MG63 (cell line): Measurements from ENCODE around the gene ABHD5. TPM values are rescaled to one million over a fixed set of nuclear protein-coding genes. Genes with fewer than 3 reads are reported as not detected.
A peak's percentile ranks its signal among the peaks of the same experiment; 100 is the strongest.

Experiments
- DNase-seq: peaks from one replicate; pipeline ENCODE4 v3.0.0-alpha.2; 2020
- H3K27me3 ChIP-seq: fragments of 250-450 bp; sonication (Bioruptor Pico); 2 replicates; pipeline ENCODE4 v1.5.1; 2020; ENCODE audit warnings: mild to moderate bottlenecking, moderate library complexity
- H3K36me3 ChIP-seq: fragments of 250-450 bp; sonication (Bioruptor Pico); 2 replicates; pipeline ENCODE4 v1.5.1; 2020; ENCODE audit warnings: mild to moderate bottlenecking, moderate library complexity
- H3K4me3 ChIP-seq: fragments of 250-450 bp; sonication (Bioruptor Pico); 2 replicates; pipeline ENCODE4 v1.5.1; 2020; ENCODE audit warnings: mild to moderate bottlenecking, moderate library complexity
- H3K9me3 ChIP-seq: fragments of 250-450 bp; sonication (Bioruptor Pico); 2 replicates; pipeline ENCODE4 v1.5.1; 2020; ENCODE audit warnings: mild to moderate bottlenecking, moderate library complexity
- total RNA-seq: library from RNA; depleted of rRNA; stranded (reverse); fragments of >200 nt; shearing (Covaris generic); gene quantifications from 2 replicates; pipeline ENCODE4 v1.2.3, GENCODE V29; 2014; ENCODE audit warnings: low replicate concordance

Gene ABHD5
- total RNA-seq, 1 experiment from 2014 or later, result 20.9 TPM

DNA sequence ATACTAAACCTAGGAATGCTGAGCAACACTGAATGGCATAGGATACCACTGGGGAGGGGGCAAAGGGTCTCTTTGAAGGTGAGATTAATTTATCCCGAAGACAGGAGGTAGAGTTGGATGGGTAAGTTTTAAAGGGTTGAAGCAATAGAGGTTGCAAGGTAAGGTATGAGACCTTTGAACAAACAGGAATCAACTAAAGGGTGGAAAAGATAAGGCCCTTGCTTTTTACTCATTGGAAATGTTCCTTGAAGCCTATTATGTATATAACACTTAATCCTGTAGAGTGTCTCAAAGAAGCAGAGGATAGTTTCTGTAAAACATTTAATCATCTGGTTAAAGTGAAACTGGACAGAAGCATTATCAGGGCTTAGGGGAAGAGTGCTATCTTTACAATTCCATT lies 5.7 kb downstream of the ABHD5 start:
- no peaks in the 10 kb centered on the region; the same call in 1 of the 2 replicates for H3K36me3 ChIP-seq
- no peak for DNase-seq
- no peak overlapping the region for H3K4me3 ChIP-seq
- no peaks in the 10 kb centered on the region for H3K9me3 ChIP-seq
- no peaks in the 10 kb centered on the region for H3K27me3 ChIP-seq

DNA sequence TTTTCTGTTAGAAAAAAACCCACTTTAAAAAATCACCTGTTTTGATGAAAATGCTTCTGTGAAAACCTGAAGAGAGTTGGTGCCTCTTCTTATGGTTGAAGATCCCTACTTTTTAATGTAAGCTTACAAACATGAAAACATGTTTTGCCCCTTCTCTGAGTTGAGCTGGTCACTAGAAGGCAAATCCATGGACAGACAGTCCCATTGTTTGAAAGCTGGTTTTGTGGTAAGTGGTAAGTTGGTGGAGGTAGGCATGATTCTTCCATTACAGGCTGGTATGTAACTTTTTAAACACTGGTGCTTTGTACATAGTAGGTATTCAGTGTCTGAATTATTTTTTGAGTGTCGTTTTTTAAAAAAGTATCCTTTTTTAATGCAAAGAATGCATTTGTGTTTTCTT lies 6.1 kb downstream of the ABHD5 start:
- no peaks in the 10 kb centered on the region; the same call in 1 of the 2 replicates for H3K36me3 ChIP-seq
- no peak overlapping the region for H3K4me3 ChIP-seq
- DNase-seq, result no peak
- H3K9me3 ChIP-seq, result no peaks in the 10 kb centered on the region
- H3K27me3 ChIP-seq, result no peaks in the 10 kb centered on the region

DNA sequence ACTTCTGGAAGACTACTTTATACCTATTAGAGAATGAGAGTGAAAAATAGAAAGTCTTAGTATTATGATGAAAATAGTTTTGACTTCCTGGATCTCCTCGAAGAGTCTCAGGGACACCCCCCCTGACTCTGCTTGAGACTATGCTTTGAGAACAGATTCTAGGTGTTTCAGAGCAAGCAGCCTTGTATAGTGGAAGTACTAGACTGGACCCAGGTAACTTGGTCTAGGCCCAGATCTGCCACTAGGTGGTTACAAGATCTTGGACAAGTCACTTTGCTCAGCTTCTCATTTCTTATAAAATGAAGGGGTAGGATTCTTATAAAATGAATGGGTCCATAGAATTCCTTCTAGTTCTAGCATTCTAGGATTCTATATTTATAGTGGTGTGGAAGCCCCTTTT lies 9.1 kb downstream of the ABHD5 start:
- H3K4me3 ChIP-seq, result no peak overlapping the region
- H3K9me3 ChIP-seq, result no peaks in the 10 kb centered on the region
- DNase-seq, result no peak
- H3K27me3 ChIP-seq, result no peaks in the 10 kb centered on the region
- H3K36me3 ChIP-seq, result no peaks in the 10 kb centered on the region; the same call in 1 of the 2 replicates

DNA sequence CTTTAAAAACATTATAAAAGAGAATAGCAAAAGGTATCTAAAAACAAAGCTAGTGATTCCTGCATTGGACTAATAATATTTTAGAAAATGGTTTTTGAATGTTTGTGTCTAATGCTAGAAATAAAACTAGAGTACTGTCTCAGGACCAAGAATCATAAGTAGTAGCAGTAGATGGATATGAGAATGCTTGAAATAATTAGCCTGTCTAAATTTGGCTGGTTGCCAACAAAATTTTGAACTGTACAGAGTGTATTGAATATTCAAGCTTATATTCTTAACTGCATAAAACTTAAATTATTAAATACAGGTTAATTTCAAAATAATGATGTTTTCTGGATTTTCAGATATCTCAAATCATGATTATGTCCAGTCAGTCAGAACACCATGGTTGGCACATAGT lies 14.0 kb downstream of the ABHD5 start:
- no peaks in the 10 kb centered on the region for H3K27me3 ChIP-seq
- DNase-seq, result no peak

DNA sequence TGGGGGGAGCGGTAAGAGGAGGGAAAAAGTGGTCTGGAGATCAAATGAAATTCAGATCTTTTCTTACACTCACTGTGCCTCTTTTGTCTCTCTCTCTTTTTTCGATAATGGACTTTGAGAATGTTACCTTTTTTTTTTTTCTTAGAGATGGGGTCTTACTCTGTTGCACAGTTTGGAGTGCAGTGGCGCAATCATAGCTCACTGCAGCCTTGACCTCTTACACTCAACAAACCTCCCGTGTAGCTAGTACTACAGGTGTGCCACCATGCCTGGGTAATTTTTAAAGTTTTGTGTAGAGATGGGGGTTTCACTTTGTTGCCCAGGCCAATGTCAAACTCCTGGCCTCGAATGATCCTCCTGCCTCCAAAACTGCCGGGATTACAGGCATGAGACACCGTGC lies 15.6 kb downstream of the ABHD5 start:
- Histone ChIP-seq H3K36me3 (peaks cover 2% of the 10 kb centered on the region; the same call in 1 of the 2 replicates), H3K9me3 (no peaks in the 10 kb centered on the region), H3K4me3 (no peak overlapping the region), H3K27me3 (no peaks in the 10 kb centered on the region)
- DNase-seq, result no peak

More for the DNA sequence above, 14.0 kb downstream of the ABHD5 start:
- Histone ChIP-seq H3K4me3 (no peak overlapping the region), H3K9me3 (no peaks in the 10 kb centered on the region), H3K36me3 (peaks cover 2% of the 10 kb centered on the region; the same call in 1 of the 2 replicates)

DNA sequence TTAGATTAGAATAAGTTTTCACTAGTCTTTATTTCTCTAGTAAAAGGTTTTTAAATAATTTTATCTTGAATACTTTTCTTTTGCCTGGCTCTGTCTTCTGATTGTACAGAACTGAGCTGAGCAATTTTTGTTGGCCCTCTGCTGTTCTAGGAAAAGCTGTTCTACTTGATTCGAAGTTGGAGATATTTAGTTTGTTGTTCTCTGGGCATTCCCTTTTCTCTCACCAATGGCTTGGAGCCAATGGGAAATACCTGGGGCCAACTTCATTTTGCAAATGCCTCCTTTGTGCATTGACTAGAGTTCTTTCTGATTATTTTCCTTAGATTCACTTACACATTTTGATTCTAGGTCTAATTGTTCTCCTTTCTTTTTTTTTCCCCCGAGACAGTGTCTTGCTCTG lies 16.5 kb downstream of the ABHD5 start:
- H3K4me3 ChIP-seq, result no peak overlapping the region
- no peak for DNase-seq

DNA sequence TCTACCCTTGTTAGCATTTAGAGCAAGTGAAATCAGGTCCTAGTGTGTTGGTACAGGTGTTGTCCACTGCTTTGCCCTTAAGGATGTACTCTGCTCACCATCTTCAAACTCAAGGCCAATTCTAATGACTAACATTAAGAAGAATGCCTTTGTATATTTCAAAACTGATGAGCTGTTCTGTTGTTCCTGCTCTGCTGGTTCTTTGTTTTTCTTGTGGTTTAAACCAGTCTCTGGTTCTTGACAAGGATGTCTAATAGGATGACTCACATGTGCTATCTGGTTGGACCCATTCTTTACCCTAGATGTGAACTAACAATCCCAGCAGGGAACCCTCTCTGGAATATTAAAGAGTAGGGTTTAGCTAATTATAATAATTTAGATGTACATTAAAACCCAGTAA lies 17.3 kb downstream of the ABHD5 start:
- Histone ChIP-seq H3K27me3 (no peaks in the 10 kb centered on the region), H3K36me3 (peaks cover 2% of the 10 kb centered on the region; the same call in 1 of the 2 replicates), H3K9me3 (no peaks in the 10 kb centered on the region), H3K4me3 (no peak overlapping the region)
- no peak for DNase-seq

More for the DNA sequence above, 16.5 kb downstream of the ABHD5 start:
- no peaks in the 10 kb centered on the region for H3K9me3 ChIP-seq
- H3K36me3 ChIP-seq, result peaks cover 2% of the 10 kb centered on the region; the same call in 1 of the 2 replicates
- H3K27me3 ChIP-seq, result no peaks in the 10 kb centered on the region

DNA sequence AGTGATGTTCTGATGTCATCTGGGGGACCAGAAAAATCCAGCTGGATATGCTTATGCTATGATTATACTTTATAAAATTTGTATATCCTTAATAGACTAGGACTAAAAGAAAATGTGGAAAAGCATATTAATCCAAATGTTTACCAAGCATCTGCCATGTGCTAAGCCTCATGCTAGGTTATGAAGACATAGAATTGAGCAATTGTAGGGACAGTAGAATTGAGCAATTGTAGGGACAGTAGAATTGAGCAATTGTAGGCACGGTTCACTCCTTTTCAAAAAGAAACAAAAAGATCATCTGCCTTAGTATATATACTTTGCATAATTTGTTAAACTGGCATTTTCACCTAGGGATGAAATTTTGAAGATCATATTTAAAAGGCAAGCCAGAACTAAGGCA lies 18.3 kb downstream of the ABHD5 start:
- no peak for DNase-seq
- peaks cover 2% of the 10 kb centered on the region; the same call in 1 of the 2 replicates for H3K36me3 ChIP-seq
- no peaks in the 10 kb centered on the region for H3K27me3 ChIP-seq
- H3K4me3 ChIP-seq, result no peak overlapping the region
- no peaks in the 10 kb centered on the region for H3K9me3 ChIP-seq

DNA sequence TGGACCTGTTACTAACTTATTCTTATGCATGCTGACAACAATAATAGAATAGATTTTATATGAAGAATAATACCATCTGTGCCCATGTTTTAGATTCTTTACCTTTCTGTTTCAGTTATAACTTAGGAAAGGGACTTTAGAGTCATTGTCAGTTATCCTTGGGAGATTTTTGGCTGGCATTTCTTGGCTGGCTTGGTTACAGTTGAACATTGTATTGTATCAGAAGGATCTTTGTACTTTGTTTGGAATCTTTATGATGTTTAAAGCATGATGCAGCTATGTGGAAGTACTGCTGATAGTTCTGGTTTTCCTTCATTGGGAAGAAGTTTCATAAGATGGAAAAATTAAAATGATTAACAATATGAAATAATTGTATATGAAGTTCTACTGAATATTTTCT lies 19.9 kb downstream of the ABHD5 start:
- H3K27me3 ChIP-seq, result no peaks in the 10 kb centered on the region
- peaks cover 4% of the 10 kb centered on the region; the same call in 1 of the 2 replicates for H3K36me3 ChIP-seq

DNA sequence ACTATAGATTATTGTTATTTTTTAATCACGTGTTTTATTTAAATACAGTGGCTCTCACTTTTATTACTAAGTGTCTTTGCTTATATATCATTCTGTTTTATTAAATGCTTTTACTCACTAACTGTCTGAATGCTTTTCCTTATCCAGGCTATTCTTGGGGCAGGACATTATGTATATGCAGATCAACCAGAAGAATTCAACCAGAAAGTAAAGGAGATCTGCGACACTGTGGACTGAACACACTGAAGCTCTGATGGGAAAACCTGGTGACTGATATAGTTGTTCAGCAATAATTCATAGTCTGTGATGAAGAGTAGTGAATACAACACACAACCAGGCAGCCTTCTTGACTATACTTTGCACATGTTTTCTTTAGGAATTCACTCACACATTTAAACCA lies 27.6 kb downstream of the ABHD5 start:
- H3K27me3 ChIP-seq, result no peaks in the 10 kb centered on the region
- peaks cover 11% of the 10 kb centered on the region for H3K36me3 ChIP-seq
- no peak overlapping the region for H3K4me3 ChIP-seq
- H3K9me3 ChIP-seq, result no peaks in the 10 kb centered on the region
- DNase-seq, result no peak

More for the DNA sequence above, 19.9 kb downstream of the ABHD5 start:
- DNase-seq, result no peak
- no peak overlapping the region for H3K4me3 ChIP-seq
- H3K9me3 ChIP-seq, result no peaks in the 10 kb centered on the region

DNA sequence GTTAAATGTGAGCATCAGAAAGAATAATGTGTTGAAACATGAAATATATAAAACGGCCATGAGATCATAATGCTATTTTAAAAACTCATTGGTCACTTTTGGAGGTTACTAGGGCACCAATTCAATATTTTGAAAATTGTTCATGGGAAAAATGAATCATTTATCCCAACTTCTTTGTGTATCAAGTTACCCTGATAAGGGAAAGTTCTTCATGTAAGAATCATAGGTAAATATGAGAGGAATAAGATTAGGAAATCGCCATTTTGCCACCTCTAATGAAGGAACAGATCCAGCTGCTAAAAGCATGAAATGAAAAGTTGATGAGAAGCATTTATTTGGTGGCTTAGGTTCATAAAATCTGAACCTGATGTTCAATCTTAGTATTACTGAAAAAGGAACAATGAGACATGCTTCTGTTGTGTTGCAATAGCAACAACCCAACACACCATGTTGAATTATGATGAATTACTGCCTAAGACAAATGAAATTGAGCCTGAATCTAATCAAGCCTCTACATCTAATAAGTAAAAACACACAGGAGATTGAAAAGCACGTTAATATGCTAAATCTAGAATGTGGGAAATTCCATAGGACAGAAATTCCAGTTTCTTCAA lies 32.5 kb downstream of the ABHD5 start:
- Histone ChIP-seq H3K27me3 (no peaks in the 10 kb centered on the region), H3K4me3 (no peak overlapping the region), H3K9me3 (no peaks in the 10 kb centered on the region), H3K36me3 (peaks cover 6% of the 10 kb centered on the region)
- no peak for DNase-seq

DNA sequence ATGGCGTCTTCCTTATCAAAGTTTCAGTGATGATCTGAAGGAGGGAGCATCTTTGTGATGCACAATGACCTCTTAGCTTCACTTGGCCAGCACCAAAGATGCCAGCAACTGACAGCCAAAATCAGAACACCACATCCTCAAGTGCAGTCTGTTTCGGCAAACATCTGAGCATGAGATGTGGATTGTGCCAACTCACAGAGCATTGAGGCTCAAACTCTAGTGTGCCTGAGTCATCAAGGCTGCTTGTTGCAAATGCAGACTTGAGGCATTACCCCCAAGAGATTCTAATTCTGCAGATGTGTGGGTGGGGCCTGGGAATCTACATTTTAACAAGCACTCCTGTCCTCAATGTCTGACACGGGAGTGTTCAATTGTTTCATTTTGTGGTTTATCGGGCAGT lies 35.8 kb downstream of the ABHD5 start:
- Histone ChIP-seq H3K4me3 (no peak overlapping the region), H3K36me3 (no peaks in the 10 kb centered on the region; the same call in 1 of the 2 replicates), H3K9me3 (no peaks in the 10 kb centered on the region), H3K27me3 (no peaks in the 10 kb centered on the region)
- DNase-seq, result peak; percentile 67

DNA sequence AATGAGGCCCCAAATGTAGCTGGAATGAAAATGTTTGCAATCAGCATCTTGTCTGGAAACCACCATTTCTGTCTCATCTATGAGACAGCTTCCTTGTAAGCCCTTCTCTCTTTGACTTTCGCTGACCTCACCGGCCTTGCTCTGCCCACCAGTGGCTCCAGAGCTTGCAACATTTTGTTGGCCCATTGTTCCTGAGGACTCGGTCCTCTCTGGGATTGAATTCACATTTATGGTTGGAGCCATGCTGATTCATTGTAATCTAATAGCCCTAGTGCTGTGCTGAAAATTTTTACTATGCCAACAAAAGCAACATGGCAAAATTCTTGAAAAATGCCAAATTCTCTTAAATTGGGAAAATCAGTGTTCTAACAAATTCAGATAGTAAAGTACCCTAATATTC lies 37.2 kb downstream of the ABHD5 start:
- Histone ChIP-seq H3K27me3 (no peaks in the 10 kb centered on the region), H3K9me3 (no peaks in the 10 kb centered on the region), H3K4me3 (no peak overlapping the region), H3K36me3 (no peaks in the 10 kb centered on the region; the same call in 1 of the 2 replicates)
- DNase-seq, result peak; percentile 80

DNA sequence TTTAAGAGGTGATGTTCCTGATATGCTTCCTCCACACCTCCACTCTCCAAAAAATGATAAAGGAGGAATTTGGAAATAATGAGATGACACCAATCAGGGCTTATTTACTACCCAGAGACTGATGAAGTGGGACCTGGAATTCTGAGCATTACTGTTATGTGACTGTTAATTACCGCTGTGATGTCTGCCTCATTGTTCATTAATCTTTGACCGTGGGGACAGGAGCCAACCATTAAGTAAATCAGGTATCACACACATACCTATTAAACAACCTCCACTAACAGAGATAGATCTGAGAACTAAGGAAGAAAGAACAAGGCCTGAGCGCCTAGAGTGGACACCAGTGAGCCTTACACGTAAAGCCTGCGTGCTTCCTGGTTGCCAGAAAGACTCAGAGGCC lies 37.7 kb downstream of the ABHD5 start:
- Histone ChIP-seq H3K27me3 (no peaks in the 10 kb centered on the region), H3K36me3 (no peaks in the 10 kb centered on the region; the same call in 1 of the 2 replicates), H3K9me3 (no peaks in the 10 kb centered on the region), H3K4me3 (no peak overlapping the region)
- DNase-seq, result no peak

DNA sequence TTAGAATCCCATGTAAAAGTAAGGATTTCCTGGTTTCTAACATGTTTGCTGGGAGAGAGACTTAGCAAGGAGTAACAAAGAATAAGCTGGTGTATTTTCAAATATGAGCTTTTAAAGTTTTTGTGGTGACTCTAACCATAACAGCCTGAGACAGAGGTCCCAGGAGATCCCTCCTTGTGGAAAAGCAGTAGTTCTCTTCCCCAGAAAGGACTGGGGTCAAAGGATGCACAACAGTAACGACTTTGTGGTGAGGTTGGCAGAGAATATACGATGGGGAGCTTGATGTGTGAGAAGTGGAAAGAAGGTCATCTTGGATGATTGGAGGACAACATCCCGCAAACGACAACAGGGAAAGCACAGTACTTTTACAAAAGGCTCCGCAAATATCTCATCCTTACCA lies 38.2 kb downstream of the ABHD5 start:
- no peak for DNase-seq

DNA sequence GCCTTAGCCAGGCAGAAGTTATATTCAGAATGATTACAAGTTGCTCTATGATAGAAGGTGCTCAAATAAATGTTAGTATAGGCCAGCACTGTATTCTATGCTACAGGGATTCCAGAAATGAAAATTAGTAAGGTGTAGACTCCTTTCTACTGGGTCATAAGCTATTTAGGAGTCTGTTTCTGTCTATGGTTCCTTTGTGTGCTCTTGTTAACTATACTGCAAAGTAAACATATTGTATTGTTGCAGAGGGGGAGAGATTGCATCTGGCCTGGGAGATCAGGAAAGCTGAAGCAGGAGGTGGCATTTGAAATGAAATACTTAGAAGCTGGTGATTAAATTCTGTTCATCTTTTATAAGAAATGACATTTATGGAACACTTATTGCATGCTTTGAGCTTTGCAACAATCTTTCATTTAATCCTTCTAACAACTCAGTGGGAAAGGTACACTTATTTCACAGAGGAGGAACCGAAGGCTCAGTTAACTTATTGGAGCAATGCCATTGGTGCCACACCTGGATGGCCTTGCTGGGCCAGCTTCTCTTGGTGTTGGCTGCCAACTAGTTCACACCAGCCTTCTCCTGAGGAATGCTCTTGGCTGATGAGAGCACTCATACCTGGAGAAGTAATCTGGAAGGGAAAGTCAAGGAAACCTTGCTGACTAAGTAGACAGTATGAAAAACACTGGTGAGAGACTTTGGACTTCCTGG lies 39.1 kb downstream of the ABHD5 start:
- no peaks in the 10 kb centered on the region for H3K27me3 ChIP-seq
- DNase-seq, result no peak
- no peaks in the 10 kb centered on the region for H3K9me3 ChIP-seq
- H3K4me3 ChIP-seq, result no peak overlapping the region
- H3K36me3 ChIP-seq, result no peaks in the 10 kb centered on the region; the same call in 1 of the 2 replicates

More for the DNA sequence above, 38.2 kb downstream of the ABHD5 start:
- H3K4me3 ChIP-seq, result no peak overlapping the region
- H3K36me3 ChIP-seq, result no peaks in the 10 kb centered on the region; the same call in 1 of the 2 replicates
- H3K27me3 ChIP-seq, result no peaks in the 10 kb centered on the region
- no peaks in the 10 kb centered on the region for H3K9me3 ChIP-seq

DNA sequence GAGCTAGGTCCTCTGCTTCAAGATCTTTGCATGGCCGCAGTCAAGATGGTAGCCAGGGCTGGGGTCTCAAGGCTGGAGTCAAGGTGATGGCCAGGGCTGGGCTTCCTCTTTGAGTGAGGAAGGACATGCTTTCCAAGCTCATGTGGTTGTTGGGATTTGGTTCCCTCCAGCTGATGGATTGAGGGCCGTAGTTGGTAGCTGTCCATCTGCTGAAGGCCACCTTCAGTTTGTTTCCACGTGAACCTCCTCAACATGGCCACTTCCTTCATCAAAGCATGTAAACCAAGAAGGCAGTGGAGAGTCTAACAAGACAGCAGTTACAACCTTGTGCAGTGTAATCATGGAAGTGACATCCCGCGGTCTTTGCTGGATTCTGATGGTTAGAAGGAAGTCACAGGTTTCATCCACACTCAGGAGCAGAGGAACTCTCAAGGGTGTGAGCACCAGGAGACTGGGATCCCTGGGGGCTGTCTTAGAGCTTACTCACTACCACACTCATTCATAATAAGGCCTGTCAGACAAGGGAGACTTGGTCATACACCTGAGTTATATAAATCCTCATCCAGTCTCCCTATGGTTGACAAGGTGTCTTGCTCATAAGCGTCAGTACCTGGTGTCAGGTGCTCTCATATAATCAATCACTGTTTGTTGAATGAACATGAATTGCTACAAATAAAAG lies 42.1 kb downstream of the ABHD5 start:
- no peaks in the 10 kb centered on the region for H3K9me3 ChIP-seq
- no peak for DNase-seq

More for the DNA sequence above, 42.1 kb downstream of the ABHD5 start:
- Histone ChIP-seq H3K27me3 (no peaks in the 10 kb centered on the region), H3K4me3 (no peak overlapping the region), H3K36me3 (no peaks in the 10 kb centered on the region; the same call in 1 of the 2 replicates)
